HG02678 (cell line): ENCODE measurements around the gene CEMP1.

Experiments used
- ATAC-seq: cut with Tn5 transposase; IDR thresholded peaks from one replicate; pipeline ENCODE4 v1.9.1; 2021; ENCODE audit warnings: mild to moderate bottlenecking, moderate library complexity; ENCODE audit not compliant: unreplicated experiment

The CEMP1 gene

GRCh38 chr16:2487517-2487842, 43.7 kb downstream of the CEMP1 start:
- ATAC-seq = no peak

GRCh38 chr16:2486645-2487516, 44.3 kb downstream of the CEMP1 start:
- peak; percentile 79 for ATAC-seq

GRCh38 chr16:2485811-2486507, 45.2 kb downstream of the CEMP1 start:
- ATAC-seq = no peak

- no peak for ATAC-seq
Observed at GRCh38 chr16:2484898-2485508, 46.2 kb downstream of the CEMP1 start.

GRCh38 chr16:2483939-2484897, 47.0 kb downstream of the CEMP1 start:
- no peak for ATAC-seq

DNA sequence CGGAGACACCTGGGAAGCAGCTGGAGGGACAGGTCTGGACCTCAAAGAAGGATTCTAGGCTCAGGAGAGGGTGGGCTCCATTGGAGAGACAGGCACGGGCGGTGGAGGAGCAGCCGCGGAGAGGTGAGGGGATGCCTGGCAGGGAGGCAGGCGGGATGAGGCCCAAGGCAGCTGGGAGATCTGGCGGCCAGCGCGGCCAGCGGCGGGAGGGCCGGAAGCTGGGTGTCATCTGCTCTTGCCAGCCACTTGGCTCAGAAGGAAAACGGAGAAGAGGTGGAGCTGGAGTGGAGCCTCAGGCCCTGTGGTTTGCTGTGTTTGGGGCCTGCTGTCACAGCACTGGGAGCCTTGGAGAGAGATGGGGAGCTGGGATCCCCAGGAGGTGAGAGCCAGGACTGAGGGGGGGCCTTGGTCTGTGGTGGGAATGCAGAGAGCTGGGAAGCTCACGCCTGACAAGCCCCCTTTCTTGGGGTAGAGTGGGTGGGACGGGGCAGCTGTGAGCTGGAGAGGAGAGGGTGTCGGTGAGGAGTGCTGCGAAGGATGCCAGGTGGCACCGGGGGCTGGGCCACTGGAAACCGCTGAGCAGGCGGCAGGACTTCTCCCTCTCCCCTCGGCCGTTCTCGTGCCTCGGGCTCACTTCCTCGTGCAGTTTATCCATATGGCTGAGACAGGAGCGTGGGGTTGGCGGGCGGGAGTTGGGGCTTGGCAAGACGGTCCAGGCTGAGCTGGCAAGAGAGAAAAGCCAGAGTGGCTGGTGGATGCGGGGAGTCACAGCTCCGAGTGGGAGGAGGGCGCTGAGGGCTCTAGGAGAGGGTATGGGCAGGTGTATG, 48.3 kb downstream of the CEMP1 start:
- no peak for ATAC-seq

GRCh38 chr16:2482249-2482648, 49.0 kb downstream of the CEMP1 start:
- no peak for ATAC-seq

GRCh38 chr16:2481676-2482075, 49.5 kb downstream of the CEMP1 start:
- ATAC-seq = no peak

DNA sequence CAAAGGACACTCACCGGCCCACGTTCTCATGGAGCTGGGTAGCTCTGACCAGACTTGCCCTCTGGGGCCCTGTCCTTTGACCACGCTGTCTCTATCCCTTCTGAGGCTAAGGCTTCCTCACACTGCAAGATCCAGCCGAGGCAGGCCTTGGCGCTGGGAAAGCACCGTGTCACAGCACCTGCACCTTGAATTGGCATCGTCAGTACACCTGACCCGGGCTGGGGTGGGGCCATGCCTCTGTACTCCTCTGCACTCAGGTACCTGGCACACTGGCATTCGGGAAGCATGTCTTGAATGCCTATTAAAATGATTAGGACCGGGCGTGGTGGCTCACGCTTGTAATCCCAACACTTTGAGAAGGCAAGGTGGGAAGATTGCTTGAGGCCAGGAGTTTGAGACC, 50.3 kb downstream of the CEMP1 start:
- no peak for ATAC-seq
